K562 (cell line): ENCODE measurements around the gene PYY. TPM values are rescaled to one million over a fixed set of nuclear protein-coding genes. Genes with fewer than 3 reads are reported as not detected.

Experiments used
- ATAC-seq: fragments of 200-7000 bp; cut with Tn5 transposase; 3 replicates; pipeline ENCODE4 v1.9.1; 2020; ENCODE audit warnings: moderate library complexity
- BruUV-seq: library from RNA; stranded (reverse); fragments of 400-500 nt; replicated peaks from 2 replicates; lab custom pipeline; 2021; lab: Mats Ljungman, UMichigan
- CTCF ChIA-PET: fragments of 300-600 bp; formaldehyde crosslinking; extraction: SDS; loops from one replicate; lab custom pipeline; 2021; ENCODE audit warnings: low intra/inter-chr PET ratio; lab: Yijun Ruan, JAX
- POLR2A ChIA-PET: fragments of 300-600, 350-650 bp; sonication (Branson Sonifier 250); formaldehyde crosslinking; extraction: SDS; loops from one replicate; lab custom pipeline; 2021; ENCODE audit warnings: antibody characterized with exemption, inconsistent platforms; lab: Yijun Ruan, JAX
- DNase-seq, 4 experiments: peaks; one replicate each; pipeline versions ENCODE4 v3.0.0 to v3.0.0-alpha.2; 2011 to 2018; ENCODE audit warnings: low spot score in 3 of 4, mixed read lengths in 3 of 4; ENCODE audit errors: extremely low read depth in 1 of 4
- FAIRE-seq: peaks from 2 replicates; lab custom pipeline; 2011; peaks lifted over from hg19 to GRCh38; lab: Jason Lieb, UNC
- H2AFZ ChIP-seq: 2 replicates; pipeline ENCODE4 v1.6.0; 2011; ENCODE audit warnings: low read depth, low read length, control low read depth, inconsistent platforms
- H3K27ac ChIP-seq: fragments of 200-600 bp; 3 replicates; pipeline ENCODE4 v1.8.0; 2011; ENCODE audit warnings: low read depth, mild to moderate bottlenecking, control low read depth, inconsistent platforms, low read length, moderate library complexity, mixed read lengths; ENCODE audit errors: extremely low read depth
- H3K27me3 ChIP-seq, 2 experiments: fragments of 300-600 bp in 1 of 2; 2 replicates in 1 of 2; 3 replicates in 1 of 2; pipeline versions ENCODE4 v1.6.0 to v1.8.0; 2011; ENCODE audit warnings: inconsistent platforms in 2 of 2, low read length in 2 of 2, mild to moderate bottlenecking in 1 of 2, mixed read lengths in 1 of 2, moderate library complexity in 1 of 2; ENCODE audit not compliant: control insufficient read depth in 2 of 2, insufficient read depth in 2 of 2
- H3K36me3 ChIP-seq: fragments of 300-600 bp; 3 replicates; pipeline ENCODE4 v1.8.0; 2011; ENCODE audit warnings: mild to moderate bottlenecking, low read length, inconsistent platforms; ENCODE audit not compliant: control insufficient read depth, insufficient read depth
- H3K4me1 ChIP-seq, 2 experiments: fragments of 200-600 bp in 1 of 2; replicated peaks in 1 of 2; 2 replicates in 1 of 2; 3 replicates in 1 of 2; pipeline versions ENCODE4 v1.5.1 to v1.8.0; 2011; ENCODE audit warnings: inconsistent platforms in 2 of 2, low read length in 2 of 2, mild to moderate bottlenecking in 1 of 2, mixed read lengths in 1 of 2, moderate library complexity in 1 of 2; ENCODE audit not compliant: control insufficient read depth in 2 of 2, insufficient read depth in 2 of 2
- H3K4me2 ChIP-seq: 2 replicates; pipeline ENCODE4 v1.6.1; 2011; ENCODE audit warnings: low read length, control low read depth, inconsistent platforms, mixed read lengths; ENCODE audit not compliant: insufficient read depth
- H3K4me3 ChIP-seq: fragments of 200-600 bp; sonication (generic), shearing (Covaris generic); 2 replicates; pipeline ENCODE4 v1.5.1; 2016; ENCODE audit warnings: control low read depth, inconsistent platforms
- H3K79me2 ChIP-seq: fragments of 200-600 bp; 3 replicates; pipeline ENCODE4 v1.8.0; 2011; ENCODE audit warnings: low read length, inconsistent platforms; ENCODE audit not compliant: control insufficient read depth, insufficient read depth
- H3K9ac ChIP-seq, 2 experiments: 2 replicates each; pipeline versions ENCODE4 v1.6.0 to v1.6.1; 2011; ENCODE audit warnings: low read depth in 2 of 2, low read length in 2 of 2, control low read depth in 1 of 2, inconsistent platforms in 1 of 2, mild to moderate bottlenecking in 1 of 2, mixed read lengths in 1 of 2; ENCODE audit not compliant: insufficient read depth in 1 of 2
- H3K9me1 ChIP-seq: one replicate; pipeline ENCODE4 v1.6.0; 2011; ENCODE audit warnings: inconsistent platforms, mild to moderate bottlenecking, low read length, moderate library complexity; ENCODE audit not compliant: control insufficient read depth, insufficient read depth
- H3K9me3 ChIP-seq: replicated peaks from 2 replicates; pipeline ENCODE4 v1.5.1; 2011; ENCODE audit warnings: low read depth, low read length, inconsistent platforms; ENCODE audit not compliant: control insufficient read depth, insufficient read depth
- H4K20me1 ChIP-seq: replicated peaks from 2 replicates; pipeline ENCODE4 v1.6.1; 2011; ENCODE audit warnings: low read length, inconsistent platforms, mixed read lengths; ENCODE audit not compliant: control insufficient read depth, insufficient read depth
- CEBPB ChIP-seq: fragments of 450-650 bp; IDR thresholded peaks from 2 replicates; pipeline ENCODE4 v1.6.1; 2016; ENCODE audit warnings: missing genetic modification characterization, missing compliant biosample characterization
- CHAMP1 ChIP-seq: fragments of 450-650 bp; IDR thresholded peaks from 2 replicates; pipeline ENCODE4 v1.6.1; 2016; ENCODE audit warnings: mild to moderate bottlenecking
- FOXO4 ChIP-seq: fragments of 450-650 bp; formaldehyde crosslinking; IDR thresholded peaks from 2 replicates; pipeline ENCODE4 v1.4.0; 2020; ENCODE audit warnings: mild to moderate bottlenecking, moderate library complexity
- HCFC1 ChIP-seq: IDR thresholded peaks from 2 replicates; pipeline ENCODE4 v1.6.1; 2012; ENCODE audit warnings: low read depth, low read length, improper control_type of control experiment
- HNRNPL ChIP-seq: fragments of 200-400 bp; formaldehyde crosslinking; IDR thresholded peaks from 2 replicates; pipeline ENCODE4 v1.6.1; 2017; ENCODE audit warnings: low read depth, mild to moderate bottlenecking, low read length
- KHSRP ChIP-seq: fragments of 450-650 bp; IDR thresholded peaks from 2 replicates; pipeline ENCODE4 v1.6.1; 2017
- NR3C1 ChIP-seq: sonication (generic); formaldehyde crosslinking; IDR thresholded peaks from 2 replicates; pipeline ENCODE4 v1.8.1; 2022; ENCODE audit warnings: missing genetic modification reagents
- PTBP1 ChIP-seq: fragments of 200-400 bp; formaldehyde crosslinking; IDR thresholded peaks from 2 replicates; pipeline ENCODE4 v1.6.1; 2017; ENCODE audit warnings: low read depth, low read length
- TFE3 ChIP-seq: fragments of 450-650 bp; formaldehyde crosslinking; IDR thresholded peaks from 2 replicates; pipeline ENCODE4 v1.4.0; 2020; ENCODE audit warnings: mild to moderate bottlenecking, mixed read lengths
- TSC22D4 ChIP-seq: fragments of 450-650 bp; IDR thresholded peaks from 2 replicates; pipeline ENCODE4 v1.6.1; 2016; ENCODE audit warnings: missing genetic modification characterization, missing biosample characterization, control low read depth
- ZHX1 ChIP-seq: fragments of 150-350 bp; conservative IDR thresholded peaks from 2 replicates; pipeline ENCODE4 v1.6.1; 2014; ENCODE audit warnings: low read length
- ZNF197 ChIP-seq: fragments of 200-800 bp; sonication (Bioruptor generic); IDR thresholded peaks from 2 replicates; pipeline ENCODE4 v1.6.1; 2016; ENCODE audit warnings: low read depth, missing genetic modification characterization, missing compliant biosample characterization
- ZNF639 ChIP-seq, 2 experiments: fragments of 200-800 bp in 1 of 2; sonication (Bioruptor generic) in 1 of 2; sonication (generic) in 1 of 2; formaldehyde crosslinking in 1 of 2; IDR thresholded peaks in 1 of 2; conservative IDR thresholded peaks in 1 of 2; 2 replicates each; pipeline versions ENCODE4 v1.5.0 to v1.6.1; 2016 to 2020; ENCODE audit warnings: missing compliant biosample characterization in 1 of 2, missing genetic modification characterization in 1 of 2, missing genetic modification reagents in 1 of 2
- WGBS: fragments of 100-300 bp; shearing (Covaris generic); methylation state at CpG from one replicate; pipeline ENCODE4 v1.1.6; 2016; ENCODE audit warnings: low coverage, mixed read lengths; ENCODE audit not compliant: insufficient coverage; ENCODE audit errors: missing lambda C conversion rate; 5-methylcytosine and 5-hydroxymethylcytosine counted together
- in situ Hi-C: fragments of 300-500 bp; cut with MboI; formaldehyde crosslinking; loops from 4 replicates; pipeline ENCODE4 v1.15.0; 2018; ENCODE audit warnings: inconsistent platforms, mixed read lengths
- intact Hi-C: fragments of 100-400 bp; cut with micrococcal nuclease; formaldehyde crosslinking; loops from 2 replicates; pipeline ENCODE4 v1.14.2; 2022
- polyA plus RNA-seq, 8 experiments: library from polyadenylated mRNA; depleted of rRNA in 4 of 8; stranded (reverse) in 5 of 8; unstranded in 3 of 8; fragments of >200 nt; fragmentation: Nextera tagmentation in 2 of 8; fragmentation: Illumina TruSeq in 1 of 8; extraction: Ambion mirVana in 2 of 8; extraction: Trizol in 1 of 8; gene quantifications; 2 replicates each; pipeline versions ENCODE4 v1.2.1 to v1.2.3, GENCODE V29; 2011 to 2014; ENCODE audit warnings: inconsistent platforms in 1 of 8, missing spikeins in 1 of 8
- total RNA-seq, 7 experiments: library from RNA; depleted of rRNA in 6 of 7; stranded (reverse); fragments of >200 nt in 6 of 7; fragmentation: Illumina TruSeq in 2 of 7; extraction: Trizol in 2 of 7; gene quantifications; 2 replicates each; pipeline versions ENCODE4 v1.2.1 to v1.2.3, GENCODE V29; 2011 to 2021; ENCODE audit warnings: low replicate concordance in 1 of 7

The PYY gene
- total and polyA plus RNA-seq, 9 of the 15 experiments (the other 6 are each of a cell fraction or from before 2014, with no cell fraction given), result not detected

- ATAC-seq (no peak), DNase-seq (no peak), FAIRE-seq (no peak)
- H3K79me2 ChIP-seq, result no peaks in the 10 kb centered on the region
- H3K27me3 ChIP-seq, result peaks cover 30 to 40% of the 10 kb centered on the region in 2 experiments
- TF ChIP-seq KHSRP (no peak), HCFC1 (no peak), CEBPB (tag) (peak; percentile 20; the same call in 1 of the 2 replicates), FOXO4 (CRISPR knock-in tag) (no peak), CHAMP1 (no peak), TFE3 (CRISPR knock-in tag) (peak; percentile 52), HNRNPL (no peak), NR3C1 (CRISPR knock-in tag) (no peak), TSC22D4 (tag) (no peak), ZHX1 (no peak), ZNF197 (CRISPR knock-in tag) (no peak), ZNF639 (CRISPR knock-in tag; conservative IDR thresholded peaks at IDR 0.05 in 1 of 2, IDR thresholded peaks at IDR 0.05 in 1 of 2) (no peak), PTBP1 (no peak)
- no peak overlapping the region for H3K4me3 ChIP-seq
- H3K4me1 ChIP-seq, result peaks cover 0 to 5% of the 10 kb centered on the region in 2 experiments; a peak in 2 of 5 replicates
- intact Hi-C loops (no loop called here), in situ Hi-C loops (no loop called here)
- no peaks in the 10 kb centered on the region for H3K9me1 ChIP-seq
- WGBS, result 3% methylated on average over 2 of the region's 2 CpGs
- no peak overlapping the region for H2AFZ ChIP-seq
- no TSS peak for BruUV-seq
- no peak overlapping the region for H3K4me2 ChIP-seq
- H3K27ac ChIP-seq, result no peak overlapping the region
- no peaks in the 10 kb centered on the region for H3K36me3 ChIP-seq
- no peak overlapping the region for H3K9ac ChIP-seq
- POLR2A ChIA-PET, result interaction anchor here (0.6 to 2.6 kb wide), 6 partner anchors 11 to 249 kb away, joined by 3 to 9 read pairs (median 5); no protein-coding TSS in a partner anchor
- CTCF ChIA-PET, result no interaction called here
- no peaks in the 10 kb centered on the region for H4K20me1 ChIP-seq
- H3K9me3 ChIP-seq, result no peaks in the 10 kb centered on the region
Measured at GRCh38 chr17:43924558-43924957, 29.2 kb downstream of the PYY start.
